Naive B cell (primary cell): ENCODE results near the gene CCNL2. TPM values are rescaled to one million over a fixed set of nuclear protein-coding genes. Genes with fewer than 3 reads are reported as not detected.

ENCODE experiments used
- ATAC-seq, 2 donors: fragments of 150-1000 bp; cut with Tn5 transposase; 2 replicates each; pipeline ENCODE4 v1.10.0; 2021; ENCODE audit warnings: low read depth in 2 of 2, mild to moderate bottlenecking in 2 of 2, moderate library complexity in 2 of 2
- DNase-seq: peaks from one replicate; pipeline ENCODE4 v3.0.0; 2022
- H3K27ac Mint-ChIP-seq, 6 donors: one replicate each; pipeline ENCODE4 v1.8.0; 2020 to 2022; ENCODE audit warnings: mild to moderate bottlenecking in 6 of 6, mixed read lengths in 6 of 6, moderate library complexity in 5 of 6, inconsistent platforms in 2 of 6
- H3K27me3 Mint-ChIP-seq, 3 donors: one replicate each; pipeline ENCODE4 v1.8.0; 2021 to 2022; ENCODE audit warnings: mixed read lengths in 3 of 3, mild to moderate bottlenecking in 1 of 3
- H3K36me3 Mint-ChIP-seq, 2 donors: one replicate each; pipeline ENCODE4 v1.8.0; 2020 to 2022; ENCODE audit warnings: mixed read lengths in 2 of 2, inconsistent platforms in 1 of 2, mild to moderate bottlenecking in 1 of 2
- H3K4me1 Mint-ChIP-seq, 3 donors: one replicate each; pipeline ENCODE4 v1.8.0; 2020 to 2022; ENCODE audit warnings: mixed read lengths in 3 of 3, inconsistent platforms in 1 of 3, mild to moderate bottlenecking in 1 of 3, moderate library complexity in 1 of 3
- H3K4me3 Mint-ChIP-seq, 8 donors: one replicate each; pipeline ENCODE4 v1.8.0; 2020 to 2022; ENCODE audit warnings: mild to moderate bottlenecking in 8 of 8, mixed read lengths in 8 of 8, moderate library complexity in 8 of 8, inconsistent platforms in 2 of 8
- H3K9me3 Mint-ChIP-seq, 7 donors: one replicate each; pipeline ENCODE4 v1.8.0; 2020 to 2022; ENCODE audit warnings: mixed read lengths in 7 of 7, mild to moderate bottlenecking in 5 of 7, inconsistent platforms in 2 of 7, moderate library complexity in 1 of 7
- polyA plus RNA-seq, 6 donors: library from polyadenylated mRNA; unstranded; fragments of 300-500 nt; fragmentation: Illumina TruSeq; gene quantifications; one replicate each; pipeline ENCODE4 v1.2.3, GENCODE V29; 2021; ENCODE audit warnings: low read depth in 6 of 6

The CCNL2 gene
- polyA plus RNA-seq, 6 donors from 2014 or later, result 16.8 to 50.2 (median 24.6) TPM

- peaks cover 0 to 8% of the 10 kb centered on the region in 2 donors for H3K36me3 Mint-ChIP-seq
- ATAC-seq (no peak), DNase-seq (no peak)
- H3K4me3 Mint-ChIP-seq, result peak overlapping the region in 1 of 8 donors; percentile 5
- H3K27ac Mint-ChIP-seq, result no peak overlapping the region
- peaks cover 22 to 66% (median 51%) of the 10 kb centered on the region in 3 donors for H3K27me3 Mint-ChIP-seq
- H3K4me1 Mint-ChIP-seq, result peaks cover 20 to 36% (median 28%) of the 10 kb centered on the region in 3 donors
- H3K9me3 Mint-ChIP-seq, result no peaks in the 10 kb centered on the region
Measured at GRCh38 chr1:1356166-1356795, 42.9 kb downstream of the CCNL2 start.

- no peaks in the 10 kb centered on the region for H3K36me3 Mint-ChIP-seq
- peaks cover 15 to 58% (median 42%) of the 10 kb centered on the region in 3 donors for H3K27me3 Mint-ChIP-seq
- ATAC-seq (no peak), DNase-seq (no peak)
- H3K4me1 Mint-ChIP-seq, result peaks cover 20 to 36% (median 23%) of the 10 kb centered on the region in 3 donors
- no peaks in the 10 kb centered on the region for H3K9me3 Mint-ChIP-seq
- no peak overlapping the region for H3K27ac Mint-ChIP-seq
- H3K4me3 Mint-ChIP-seq, result no peak overlapping the region
Measured at GRCh38 chr1:1355416-1355815, 43.7 kb downstream of the CCNL2 start.

- Mint-ChIP-seq H3K27me3 (peaks cover 15 to 53% (median 38%) of the 10 kb centered on the region in 3 donors), H3K36me3 (no peaks in the 10 kb centered on the region), H3K4me1 (peaks cover 20 to 36% (median 23%) of the 10 kb centered on the region in 3 donors), H3K4me3 (peak overlapping the region in 6 of 8 donors; percentile 5 to 66 (median 40)), H3K27ac (peak overlapping the region in 1 of 6 donors; percentile 89), H3K9me3 (no peaks in the 10 kb centered on the region)
- DNase-seq (no peak), ATAC-seq (peak in 1 of 2 donors; percentile 15)
Measured at GRCh38 chr1:1354271-1355247, 44.6 kb downstream of the CCNL2 start.

- Mint-ChIP-seq H3K27ac (peak overlapping the region in 2 of 6 donors; percentile 32 to 56), H3K4me3 (peak overlapping the region in 6 of 8 donors; percentile 8 to 71 (median 28)), H3K9me3 (no peaks in the 10 kb centered on the region), H3K4me1 (peaks cover 16 to 30% (median 19%) of the 10 kb centered on the region in 3 donors), H3K27me3 (peaks cover 8 to 43% (median 28%) of the 10 kb centered on the region in 3 donors), H3K36me3 (no peaks in the 10 kb centered on the region)
- no peak for ATAC-seq
- no peak for DNase-seq
Measured at GRCh38 chr1:1353389-1354151, 45.6 kb downstream of the CCNL2 start.

GRCh38 chr1:1352786-1353388, 46.2 kb downstream of the CCNL2 start:
- DNase-seq (peak; percentile 29), ATAC-seq (peak in 1 of 2 donors; percentile 16)
- Mint-ChIP-seq H3K4me3 (peak overlapping the region; percentile 22 to 87 (median 70)), H3K27me3 (peaks cover 8 to 37% (median 21%) of the 10 kb centered on the region in 3 donors), H3K27ac (peak overlapping the region in 1 of 6 donors; percentile 56), H3K9me3 (no peaks in the 10 kb centered on the region), H3K36me3 (no peaks in the 10 kb centered on the region), H3K4me1 (peaks cover 18 to 36% (median 19%) of the 10 kb centered on the region in 3 donors)

- peak overlapping the region; percentile 65 to 87 (median 74) for H3K4me3 Mint-ChIP-seq
- H3K9me3 Mint-ChIP-seq, result no peaks in the 10 kb centered on the region
- H3K27me3 Mint-ChIP-seq, result peaks cover 8 to 25% (median 11%) of the 10 kb centered on the region in 3 donors
- ATAC-seq (no peak), DNase-seq (no peak)
- peaks cover 20 to 41% (median 25%) of the 10 kb centered on the region in 3 donors for H3K4me1 Mint-ChIP-seq
- no peaks in the 10 kb centered on the region for H3K36me3 Mint-ChIP-seq
- H3K27ac Mint-ChIP-seq, result peak overlapping the region in 5 of 6 donors; percentile 6 to 87 (median 78)
Measured at GRCh38 chr1:1351511-1352427, 47.4 kb downstream of the CCNL2 start.

- ATAC-seq (peak; percentile 79 to 83), DNase-seq (peak; percentile 77)
- no peaks in the 10 kb centered on the region for H3K9me3 Mint-ChIP-seq
- H3K27me3 Mint-ChIP-seq, result peaks cover 8 to 25% (median 11%) of the 10 kb centered on the region in 3 donors
- peaks cover 19 to 36% (median 27%) of the 10 kb centered on the region in 3 donors for H3K4me1 Mint-ChIP-seq
- no peaks in the 10 kb centered on the region for H3K36me3 Mint-ChIP-seq
- peak within 1 kb of the TSS; percentile 74 to 90 (median 78) for H3K4me3 Mint-ChIP-seq
- H3K27ac Mint-ChIP-seq, result peak within 1 kb of the TSS in 5 of 6 donors; percentile 32 to 78 (median 56)
Measured at GRCh38 chr1:1349256-1350012, 49.7 kb downstream of the CCNL2 start, which contains the start of gene DVL1. DVL1 (minus strand) TSS chr1:1349418; CDS start chr1:1349065, 353 bp downstream.

GRCh38 chr1:1348420-1349255, 50.5 kb downstream of the CCNL2 start:
- ATAC-seq (peak; percentile 36 to 42), DNase-seq (no peak)
- peaks cover 16 to 30% (median 27%) of the 10 kb centered on the region in 3 donors for H3K4me1 Mint-ChIP-seq
- peaks cover 8 to 17% (median 11%) of the 10 kb centered on the region in 3 donors for H3K27me3 Mint-ChIP-seq
- H3K27ac Mint-ChIP-seq, result peak overlapping the region in 5 of 6 donors; percentile 32 to 78 (median 56)
- no peaks in the 10 kb centered on the region for H3K36me3 Mint-ChIP-seq
- no peaks in the 10 kb centered on the region for H3K9me3 Mint-ChIP-seq
- peak overlapping the region; percentile 74 to 90 (median 78) for H3K4me3 Mint-ChIP-seq

GRCh38 chr1:1347663-1348419, 51.3 kb downstream of the CCNL2 start:
- H3K36me3 Mint-ChIP-seq, result no peaks in the 10 kb centered on the region
- H3K4me1 Mint-ChIP-seq, result peaks cover 13 to 26% (median 21%) of the 10 kb centered on the region in 3 donors
- DNase-seq (no peak), ATAC-seq (no peak)
- H3K4me3 Mint-ChIP-seq, result peak overlapping the region; percentile 74 to 90 (median 78)
- peaks cover 6 to 9% (median 6%) of the 10 kb centered on the region in 3 donors for H3K27me3 Mint-ChIP-seq
- H3K27ac Mint-ChIP-seq, result peak overlapping the region in 4 of 6 donors; percentile 32 to 78 (median 52)
- no peaks in the 10 kb centered on the region for H3K9me3 Mint-ChIP-seq
